ENCODE data around the gene SLC25A52. TPM values are rescaled to one million over a fixed set of nuclear protein-coding genes. Genes with fewer than 3 reads are reported as not detected.
"Not testable (repeated sequence)": the region's sequence is repeated elsewhere in the genome, so short reads cannot be mapped to it uniquely, and the experiment has no call there.

SLC25A52 gene
- under 1 TPM in 1 of 2 experiments, not detected in 1; 0.28 TPM for total RNA-seq

- Mint-ChIP-seq H3K27me3 (peaks cover 5% of the 10 kb centered on the region), H3K4me1 (no peaks in the 10 kb centered on the region), H3K9me3 (no peaks in the 10 kb centered on the region), H3K27ac (no peak within 1 kb of the TSS), H3K36me3 (no peaks in the 10 kb centered on the region), H3K4me3 (no peak within 1 kb of the TSS)
- POLR2A ChIA-PET = no interaction called here
- ATAC-seq (ENCODE audit: low read depth) (no peak), DNase-seq (no peak)
Observed at GRCh38 chr18:31760695-31761094, at the start of gene SLC25A52. TSS of gene SLC25A52 (minus strand) at chr18:31760880. CDS start at chr18:31760661, 219 bp downstream.

- H3K36me3 Mint-ChIP-seq; H3K27ac Mint-ChIP-seq; H3K27me3 Mint-ChIP-seq; H3K9me3 Mint-ChIP-seq; ATAC-seq (ENCODE audit: low read depth); H3K4me3 Mint-ChIP-seq; POLR2A ChIA-PET; DNase-seq; H3K4me1 Mint-ChIP-seq: not testable (repeated sequence)
Observed at GRCh38 chr18:31809049-31809448, 48.4 kb upstream of the SLC25A52 start.

GRCh38 chr18:31801078-31801477 lies 40.4 kb upstream of the SLC25A52 start:
- H3K27ac Mint-ChIP-seq = no peak overlapping the region
- no peaks in the 10 kb centered on the region for H3K9me3 Mint-ChIP-seq
- no peaks in the 10 kb centered on the region for H3K36me3 Mint-ChIP-seq
- H3K27me3 Mint-ChIP-seq = peaks cover 4% of the 10 kb centered on the region
- ATAC-seq (ENCODE audit: low read depth) = no peak
- H3K4me1 Mint-ChIP-seq = no peaks in the 10 kb centered on the region
- POLR2A ChIA-PET = no interaction called here
- no peak overlapping the region for H3K4me3 Mint-ChIP-seq
- no peak for DNase-seq

DNA sequence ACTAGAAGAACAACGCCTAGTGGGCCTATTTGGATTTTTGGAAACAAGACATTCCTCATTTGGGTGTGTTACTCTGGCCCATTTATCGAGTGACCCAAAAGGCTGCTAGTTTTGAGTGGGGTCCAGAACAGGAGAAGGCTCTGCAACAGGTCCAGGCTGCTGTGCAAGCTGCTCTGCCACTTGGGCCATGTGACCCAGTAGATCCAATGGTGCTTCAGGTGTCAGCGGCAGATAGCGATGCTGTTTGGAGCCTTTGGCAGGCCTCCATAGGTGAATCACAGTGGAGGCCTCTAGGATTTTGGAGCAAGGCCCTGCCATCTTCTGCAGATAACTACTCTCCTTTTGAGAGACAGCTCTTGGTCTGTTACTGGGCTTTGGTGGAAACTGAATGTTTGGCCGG lies 38.6 kb upstream of the SLC25A52 start:
- H3K9me3 Mint-ChIP-seq; H3K4me3 Mint-ChIP-seq; POLR2A ChIA-PET; DNase-seq; H3K36me3 Mint-ChIP-seq; H3K27me3 Mint-ChIP-seq; H3K4me1 Mint-ChIP-seq; ATAC-seq (ENCODE audit: low read depth); H3K27ac Mint-ChIP-seq: not testable (repeated sequence)

- Mint-ChIP-seq H3K27ac (no peak overlapping the region), H3K9me3 (no peaks in the 10 kb centered on the region), H3K36me3 (no peaks in the 10 kb centered on the region), H3K4me1 (no peaks in the 10 kb centered on the region), H3K27me3 (peaks cover 4% of the 10 kb centered on the region), H3K4me3 (no peak overlapping the region)
- no peak for DNase-seq
- ATAC-seq (ENCODE audit: low read depth) = no peak
- POLR2A ChIA-PET = no interaction called here
Observed at GRCh38 chr18:31798399-31798798, 37.7 kb upstream of the SLC25A52 start.

GRCh38 chr18:31795747-31796146 lies 35.1 kb upstream of the SLC25A52 start:
- DNase-seq (no peak), ATAC-seq (ENCODE audit: low read depth) (no peak)
- POLR2A ChIA-PET = no interaction called here
- Mint-ChIP-seq H3K27ac (no peak overlapping the region), H3K27me3 (no peaks in the 10 kb centered on the region), H3K4me1 (no peaks in the 10 kb centered on the region), H3K4me3 (no peak overlapping the region), H3K36me3 (no peaks in the 10 kb centered on the region), H3K9me3 (no peaks in the 10 kb centered on the region)

DNA sequence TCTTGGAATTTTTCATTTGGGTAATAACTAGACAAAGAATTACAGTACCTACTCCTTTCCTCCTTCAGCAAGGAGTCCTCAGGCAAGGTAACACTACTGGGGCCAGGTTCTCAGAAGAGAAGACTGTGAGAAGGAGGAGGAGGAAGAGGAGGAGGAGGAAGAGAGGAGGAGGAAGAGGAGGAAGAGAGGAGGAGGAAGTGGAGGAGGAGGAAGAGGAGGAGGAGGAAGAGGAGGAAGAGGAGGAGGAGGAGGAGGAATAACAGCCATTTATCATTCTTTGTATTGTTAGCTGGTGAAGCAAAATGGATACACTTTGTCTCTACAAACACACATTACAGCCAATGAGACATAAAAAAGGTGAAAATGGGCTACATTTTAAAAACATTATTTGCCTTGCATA lies 32.9 kb upstream of the SLC25A52 start:
- POLR2A ChIA-PET = no interaction called here
- H3K4me3 Mint-ChIP-seq = no peak overlapping the region
- H3K27ac Mint-ChIP-seq = no peak overlapping the region
- no peak for DNase-seq
- H3K27me3 Mint-ChIP-seq = no peaks in the 10 kb centered on the region
- no peaks in the 10 kb centered on the region for H3K4me1 Mint-ChIP-seq
- no peaks in the 10 kb centered on the region for H3K36me3 Mint-ChIP-seq
- ATAC-seq (ENCODE audit: low read depth) = no peak
- no peaks in the 10 kb centered on the region for H3K9me3 Mint-ChIP-seq

- POLR2A ChIA-PET = no interaction called here
- H3K36me3 Mint-ChIP-seq = no peaks in the 10 kb centered on the region
- H3K9me3 Mint-ChIP-seq = no peaks in the 10 kb centered on the region
- H3K27ac Mint-ChIP-seq = no peak overlapping the region
- ATAC-seq (ENCODE audit: low read depth) = no peak
- H3K4me1 Mint-ChIP-seq = no peaks in the 10 kb centered on the region
- H3K4me3 Mint-ChIP-seq = no peak overlapping the region
- DNase-seq = no peak
- no peaks in the 10 kb centered on the region for H3K27me3 Mint-ChIP-seq
Observed at GRCh38 chr18:31792580-31792911, 31.9 kb upstream of the SLC25A52 start.

- Mint-ChIP-seq H3K9me3 (no peaks in the 10 kb centered on the region), H3K36me3 (no peaks in the 10 kb centered on the region), H3K27ac (no peak overlapping the region), H3K27me3 (no peaks in the 10 kb centered on the region), H3K4me3 (no peak overlapping the region), H3K4me1 (no peaks in the 10 kb centered on the region)
- POLR2A ChIA-PET = no interaction called here
- no peak for DNase-seq
- no peak for ATAC-seq (ENCODE audit: low read depth)
Observed at GRCh38 chr18:31791817-31792579, 31.3 kb upstream of the SLC25A52 start.

GRCh38 chr18:31789409-31789808 lies 28.7 kb upstream of the SLC25A52 start:
- Mint-ChIP-seq H3K4me3 (no peak overlapping the region), H3K27ac (no peak overlapping the region), H3K27me3 (no peaks in the 10 kb centered on the region), H3K9me3 (no peaks in the 10 kb centered on the region), H3K36me3 (no peaks in the 10 kb centered on the region), H3K4me1 (no peaks in the 10 kb centered on the region)
- ATAC-seq (ENCODE audit: low read depth) = no peak
- DNase-seq = no peak
- POLR2A ChIA-PET = no interaction called here

DNA sequence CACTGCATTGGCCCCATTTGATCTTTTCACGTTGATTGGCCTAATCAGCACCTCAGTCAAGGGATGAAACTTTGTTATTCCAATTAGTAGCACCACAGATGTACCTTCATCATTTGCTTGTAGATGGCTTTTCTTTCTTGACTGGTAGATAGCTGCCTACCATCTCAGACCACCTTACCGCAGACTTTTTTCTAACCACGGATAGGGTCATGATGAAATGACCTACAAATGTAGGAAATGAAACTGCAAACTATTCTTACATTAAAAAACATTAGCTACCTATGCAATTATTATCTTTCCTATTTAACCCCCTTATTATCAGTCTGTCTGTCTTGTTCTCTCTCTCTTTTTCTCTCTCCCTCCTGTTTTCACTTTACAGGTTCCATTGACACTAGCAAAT lies 22.4 kb upstream of the SLC25A52 start:
- POLR2A ChIA-PET = no interaction called here
- ATAC-seq (ENCODE audit: low read depth) = no peak
- DNase-seq = no peak
- no peaks in the 10 kb centered on the region for H3K4me1 Mint-ChIP-seq
- no peaks in the 10 kb centered on the region for H3K27me3 Mint-ChIP-seq
- H3K4me3 Mint-ChIP-seq = no peak overlapping the region
- no peak overlapping the region for H3K27ac Mint-ChIP-seq
- H3K9me3 Mint-ChIP-seq = peaks cover 10% of the 10 kb centered on the region
- H3K36me3 Mint-ChIP-seq = no peaks in the 10 kb centered on the region

DNA sequence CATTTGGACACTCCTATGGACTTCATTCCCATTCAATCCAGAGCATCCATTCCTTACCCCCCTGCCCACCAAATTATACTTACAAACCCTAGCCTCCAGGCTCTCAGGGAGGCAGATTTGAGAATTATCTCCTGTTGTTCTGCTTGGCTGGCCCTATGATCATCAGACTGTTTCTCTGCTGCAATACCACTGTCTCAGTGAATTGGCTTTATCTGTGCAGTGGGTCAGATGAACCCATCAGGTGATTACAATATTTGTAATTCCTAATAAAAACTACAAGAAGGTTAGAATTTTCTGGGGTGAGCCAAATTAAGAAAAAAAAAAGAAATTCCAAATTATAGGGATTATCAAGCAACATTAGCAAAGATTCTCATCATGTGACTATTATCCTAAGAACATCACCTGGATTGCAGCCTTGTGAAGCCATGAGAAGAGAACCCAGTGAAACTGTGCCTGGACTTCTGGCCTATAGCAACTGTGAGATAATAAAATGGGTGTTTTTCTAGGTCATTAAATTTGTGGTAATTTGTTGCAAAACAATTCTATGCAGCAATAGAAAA lies 17.8 kb upstream of the SLC25A52 start:
- no peak for DNase-seq
- Mint-ChIP-seq H3K36me3 (no peaks in the 10 kb centered on the region), H3K4me3 (no peak overlapping the region), H3K4me1 (peaks cover 3% of the 10 kb centered on the region), H3K9me3 (peaks cover 13% of the 10 kb centered on the region), H3K27me3 (no peaks in the 10 kb centered on the region), H3K27ac (no peak overlapping the region)
- POLR2A ChIA-PET = no interaction called here
- no peak for ATAC-seq (ENCODE audit: low read depth)

DNA sequence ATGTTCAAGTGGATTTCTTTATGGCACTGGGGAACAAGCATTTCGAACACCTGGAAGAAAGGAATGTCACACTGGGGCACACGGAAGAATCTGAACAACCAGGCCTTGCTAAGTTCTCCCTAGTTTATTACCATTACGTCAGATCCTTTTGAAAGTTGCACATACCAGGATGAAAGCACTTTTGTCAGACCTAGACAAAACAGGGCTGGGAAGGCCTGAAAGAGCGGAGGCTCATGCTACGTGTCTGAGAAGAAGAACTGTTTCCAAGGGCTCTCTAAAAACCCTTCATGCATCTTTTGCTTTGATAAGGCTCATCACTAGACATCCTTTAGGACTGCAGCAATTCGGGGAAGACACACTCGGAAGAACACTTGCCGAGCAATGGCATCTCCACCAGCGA lies 15.4 kb upstream of the SLC25A52 start:
- no peaks in the 10 kb centered on the region for H3K36me3 Mint-ChIP-seq
- H3K4me3 Mint-ChIP-seq = no peak overlapping the region
- no peak for DNase-seq
- POLR2A ChIA-PET = no interaction called here
- H3K4me1 Mint-ChIP-seq = peaks cover 3% of the 10 kb centered on the region
- H3K9me3 Mint-ChIP-seq = peaks cover 13% of the 10 kb centered on the region
- H3K27me3 Mint-ChIP-seq = peaks cover 1% of the 10 kb centered on the region
- no peak overlapping the region for H3K27ac Mint-ChIP-seq
- no peak for ATAC-seq (ENCODE audit: low read depth)

GRCh38 chr18:31774962-31775361 lies 14.3 kb upstream of the SLC25A52 start:
- Mint-ChIP-seq H3K4me1 (peaks cover 3% of the 10 kb centered on the region), H3K27ac (no peak overlapping the region), H3K9me3 (peaks cover 9% of the 10 kb centered on the region), H3K27me3 (peaks cover 1% of the 10 kb centered on the region), H3K4me3 (no peak overlapping the region), H3K36me3 (no peaks in the 10 kb centered on the region)
- ATAC-seq (ENCODE audit: low read depth) (no peak), DNase-seq (no peak)
- POLR2A ChIA-PET = no interaction called here

- DNase-seq = no peak
- POLR2A ChIA-PET = no interaction called here
- Mint-ChIP-seq H3K4me3 (no peak overlapping the region), H3K36me3 (no peaks in the 10 kb centered on the region), H3K4me1 (peaks cover 3% of the 10 kb centered on the region), H3K9me3 (peaks cover 7% of the 10 kb centered on the region), H3K27me3 (peaks cover 1% of the 10 kb centered on the region), H3K27ac (no peak overlapping the region)
- ATAC-seq (ENCODE audit: low read depth) = no peak
Observed at GRCh38 chr18:31774477-31774785, 13.8 kb upstream of the SLC25A52 start.

Measured in activated naive CD8-positive, alpha-beta T cell treated with anti-CD3 and anti-CD28 coated beads, Interleukin-2, amount 10 ng/mL, durations not matched to agents 7 days and 5 days (primary cell).